HCEC 1CT (cell line): ENCODE results near the gene LYST.
"Not testable (repeated sequence)": the region's sequence is repeated elsewhere in the genome, so short reads cannot be mapped to it uniquely, and the experiment has no call there.

Experiments
- DNase-seq: peaks from one replicate; pipeline ENCODE4 v3.0.0-alpha.2; 2017

Gene LYST

DNA sequence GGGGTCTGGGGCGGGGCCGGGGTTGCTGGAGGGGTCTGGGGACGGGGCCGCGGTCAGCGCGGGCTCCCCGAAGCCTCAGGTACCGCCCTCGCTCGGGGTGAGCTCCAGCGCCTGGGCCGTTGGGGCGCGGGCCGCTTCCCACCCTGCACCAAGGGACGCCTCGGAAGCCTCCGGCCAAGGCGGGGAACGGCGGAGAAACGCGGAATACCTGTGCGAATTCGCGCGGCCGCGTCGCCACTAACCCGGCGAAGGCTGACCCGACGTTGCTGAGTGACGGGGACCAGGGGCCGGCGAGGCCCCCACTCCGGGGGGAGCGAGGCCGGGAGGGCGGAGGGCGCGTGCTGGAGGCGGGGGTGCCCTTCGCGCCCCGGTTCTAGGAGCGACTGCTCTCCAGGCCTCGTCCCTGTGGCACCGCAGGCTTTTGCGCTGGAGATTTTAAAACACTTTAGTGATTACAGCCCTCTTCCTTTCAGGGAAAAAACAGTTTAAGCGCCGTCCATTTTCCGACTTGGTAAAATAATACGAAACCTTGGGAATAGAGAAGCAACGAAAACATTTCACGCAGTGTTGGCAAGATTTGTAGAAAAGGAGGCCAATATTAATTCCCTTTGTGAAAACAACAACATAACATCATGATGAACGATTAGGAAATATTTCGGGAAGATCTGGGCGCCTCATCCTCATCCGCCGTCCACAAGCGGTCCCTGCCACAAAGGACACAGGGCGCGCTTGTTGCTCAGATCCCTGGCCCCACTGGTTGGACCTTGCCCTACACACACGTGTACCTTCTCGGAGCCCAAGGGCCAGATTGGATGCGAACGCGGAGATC is 216.2 kb downstream of the LYST start:
- DNase-seq: no peak

GRCh38 chr1:235649368-235650163 is 217.1 kb downstream of the LYST start, which contains the start of gene GNG4:
Gene GNG4 (minus strand): TSS chr1:235649784. CDS start chr1:235583838, 65,946 bp downstream.
- no peak for DNase-seq

DNA sequence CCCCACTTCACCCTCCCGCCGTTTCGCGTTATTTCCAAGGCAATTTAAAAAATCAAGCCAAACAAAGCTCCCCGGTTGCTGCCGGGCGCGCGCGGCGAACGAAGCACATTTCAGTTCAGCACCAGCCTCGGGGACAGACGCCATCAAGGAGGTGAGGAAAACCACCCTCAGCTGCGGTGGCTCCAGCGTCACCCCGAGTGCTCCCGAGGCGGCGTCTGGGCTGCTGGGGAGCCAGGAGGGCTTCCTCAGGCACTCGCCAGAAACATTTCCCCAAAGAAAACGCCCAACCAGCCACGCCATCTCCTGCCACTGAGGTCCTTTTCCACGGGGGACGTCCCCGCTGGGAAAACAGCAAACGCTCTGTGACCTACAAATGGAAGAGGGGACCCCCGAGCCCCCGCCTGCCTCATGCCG is 217.7 kb downstream of the LYST start:
- DNase-seq: peak; percentile 8

DNA sequence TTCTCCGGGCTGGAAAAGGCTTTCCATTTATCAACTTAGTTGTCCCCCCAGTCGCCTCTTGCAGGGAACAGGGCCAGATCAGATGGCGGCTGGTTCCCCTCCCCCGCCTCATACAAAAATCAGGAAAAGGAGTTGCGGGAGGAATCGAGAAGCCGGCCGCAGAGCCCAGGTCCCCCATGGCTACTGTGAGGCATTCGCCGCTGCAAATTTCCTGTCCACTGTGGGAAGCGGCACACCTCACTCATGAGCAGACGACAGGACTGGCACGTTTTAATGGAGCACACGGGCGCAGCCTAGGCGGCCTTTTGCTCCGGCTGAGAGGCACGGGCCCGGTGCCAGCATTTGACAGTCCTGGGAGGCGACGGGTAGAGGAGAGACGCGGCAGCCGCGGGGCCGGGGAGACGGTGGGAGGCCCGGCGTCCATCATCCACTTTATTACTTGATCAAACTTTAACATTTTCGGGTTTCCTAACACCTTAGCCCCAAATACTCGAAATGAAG is 218.2 kb downstream of the LYST start:
- DNase-seq: no peak

GRCh38 chr1:235647537-235647936 is 219.2 kb downstream of the LYST start:
- DNase-seq: not testable (repeated sequence)

DNA sequence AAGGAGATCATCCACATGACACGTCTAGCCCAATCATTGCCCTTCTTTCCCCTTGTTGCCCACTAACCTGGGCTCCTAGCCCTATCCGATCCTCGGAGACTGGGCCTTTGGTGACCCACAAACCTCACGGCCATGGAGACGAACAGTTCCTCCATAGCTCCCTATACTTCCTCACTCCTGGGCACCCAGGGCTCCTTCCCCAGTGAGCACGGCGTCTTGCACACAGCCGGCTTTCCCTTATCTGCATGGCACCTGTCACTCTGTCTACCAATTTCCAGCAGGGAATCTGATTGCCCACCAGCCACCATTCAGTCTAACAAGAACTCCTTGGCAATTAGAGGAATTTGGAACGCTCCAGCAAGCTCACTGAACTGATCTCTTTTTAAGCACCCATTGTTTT is 220.2 kb downstream of the LYST start:
- DNase-seq: no peak

DNA sequence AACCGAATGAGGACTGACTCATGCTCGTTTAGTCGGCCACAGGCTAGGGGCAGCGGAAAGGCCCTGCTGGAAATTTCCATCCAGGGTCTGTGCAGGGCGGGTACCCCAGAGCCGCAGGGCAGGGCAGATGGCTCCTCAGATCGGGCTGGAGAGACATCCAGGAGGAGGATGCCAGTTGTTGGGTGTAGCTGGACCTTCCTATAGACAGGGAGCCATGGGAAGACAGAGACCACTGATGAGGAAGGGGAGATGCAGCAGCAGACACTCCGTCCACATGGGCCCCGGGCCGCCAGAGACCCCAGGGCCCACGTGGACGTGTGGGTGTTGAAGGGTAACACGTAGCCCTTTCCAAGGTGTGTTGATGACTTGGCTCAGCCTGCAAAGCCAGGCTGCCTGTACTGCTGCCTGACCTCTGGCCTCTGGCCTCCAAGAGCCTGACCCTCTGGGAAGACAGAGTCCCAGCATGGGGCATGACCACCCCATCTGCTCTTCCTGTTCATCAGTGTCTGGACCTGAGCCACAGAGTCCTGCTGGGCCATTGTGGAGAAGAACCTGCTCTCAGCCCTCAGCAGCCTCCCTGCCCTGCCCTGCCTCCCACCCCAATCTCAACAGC is 221.9 kb downstream of the LYST start:
- no peak for DNase-seq

- no peak for DNase-seq
Measured at GRCh38 chr1:235643837-235644692, 222.6 kb downstream of the LYST start.

GRCh38 chr1:235642943-235643371 is 223.7 kb downstream of the LYST start:
- DNase-seq: no peak

DNA sequence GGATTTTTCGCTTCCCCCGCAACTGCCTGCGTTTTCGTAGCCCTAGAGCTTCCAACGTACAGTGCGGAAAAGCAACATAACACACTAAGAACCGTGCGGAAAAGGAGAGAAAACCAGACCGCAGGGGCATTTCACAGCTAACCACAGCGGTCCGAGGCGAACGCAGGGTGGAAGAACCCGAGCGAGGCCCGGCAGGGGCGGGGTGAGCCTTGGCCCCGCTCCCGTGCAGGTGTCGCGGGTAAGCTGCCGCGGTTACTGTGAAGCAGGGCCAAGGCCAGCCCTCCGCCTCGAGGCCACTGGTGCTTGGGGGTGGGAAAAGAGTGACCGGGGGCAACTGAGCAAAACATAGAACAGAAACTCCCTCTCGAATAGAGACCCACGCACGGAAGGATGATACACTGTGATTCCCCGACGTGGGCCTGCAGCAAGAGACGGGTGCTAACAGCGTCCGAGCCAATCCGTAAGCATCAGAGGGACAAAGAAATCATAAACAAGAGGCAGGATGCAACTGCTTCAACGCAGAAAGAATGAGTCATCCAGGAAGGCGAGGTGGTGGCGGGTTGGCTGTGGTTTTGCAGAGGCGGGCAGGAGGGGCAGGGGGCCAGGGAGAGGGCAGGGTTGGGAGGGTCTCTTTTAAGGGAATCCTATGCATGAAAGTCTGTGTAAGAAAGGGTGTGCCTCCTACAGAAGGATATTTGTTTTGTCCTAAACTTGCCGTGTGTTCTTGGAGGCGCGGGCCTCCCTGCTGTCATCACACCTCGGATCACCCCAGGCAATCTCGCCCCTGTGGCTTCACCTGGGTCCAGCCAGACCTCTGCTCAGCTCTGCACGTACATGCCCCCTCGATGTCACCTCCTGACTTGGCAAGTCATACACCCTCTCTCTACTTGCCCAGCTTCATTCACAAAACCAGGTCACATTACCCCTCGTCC is 224.4 kb downstream of the LYST start:
- DNase-seq: peak; percentile 14

DNA sequence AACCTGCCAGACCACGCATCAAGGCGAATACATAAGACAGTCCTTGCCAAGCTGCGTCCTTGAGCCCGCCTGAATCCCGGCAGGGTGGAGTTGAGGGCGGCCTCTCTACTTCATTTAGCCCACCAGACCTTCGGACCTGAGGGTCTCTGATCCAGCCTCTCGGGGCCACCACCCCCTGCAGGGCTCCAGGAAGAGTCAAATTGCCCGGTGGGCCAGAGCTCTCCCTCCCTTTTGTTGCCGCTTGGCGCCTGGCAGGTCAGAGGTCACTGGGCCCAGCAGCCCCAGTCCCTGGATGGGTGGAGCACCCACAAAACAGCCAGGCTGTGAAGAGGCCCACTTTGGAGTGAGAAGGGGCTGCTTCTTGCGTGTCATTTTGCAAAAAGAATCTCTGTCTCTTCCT is 226.1 kb downstream of the LYST start:
- no peak for DNase-seq

DNA sequence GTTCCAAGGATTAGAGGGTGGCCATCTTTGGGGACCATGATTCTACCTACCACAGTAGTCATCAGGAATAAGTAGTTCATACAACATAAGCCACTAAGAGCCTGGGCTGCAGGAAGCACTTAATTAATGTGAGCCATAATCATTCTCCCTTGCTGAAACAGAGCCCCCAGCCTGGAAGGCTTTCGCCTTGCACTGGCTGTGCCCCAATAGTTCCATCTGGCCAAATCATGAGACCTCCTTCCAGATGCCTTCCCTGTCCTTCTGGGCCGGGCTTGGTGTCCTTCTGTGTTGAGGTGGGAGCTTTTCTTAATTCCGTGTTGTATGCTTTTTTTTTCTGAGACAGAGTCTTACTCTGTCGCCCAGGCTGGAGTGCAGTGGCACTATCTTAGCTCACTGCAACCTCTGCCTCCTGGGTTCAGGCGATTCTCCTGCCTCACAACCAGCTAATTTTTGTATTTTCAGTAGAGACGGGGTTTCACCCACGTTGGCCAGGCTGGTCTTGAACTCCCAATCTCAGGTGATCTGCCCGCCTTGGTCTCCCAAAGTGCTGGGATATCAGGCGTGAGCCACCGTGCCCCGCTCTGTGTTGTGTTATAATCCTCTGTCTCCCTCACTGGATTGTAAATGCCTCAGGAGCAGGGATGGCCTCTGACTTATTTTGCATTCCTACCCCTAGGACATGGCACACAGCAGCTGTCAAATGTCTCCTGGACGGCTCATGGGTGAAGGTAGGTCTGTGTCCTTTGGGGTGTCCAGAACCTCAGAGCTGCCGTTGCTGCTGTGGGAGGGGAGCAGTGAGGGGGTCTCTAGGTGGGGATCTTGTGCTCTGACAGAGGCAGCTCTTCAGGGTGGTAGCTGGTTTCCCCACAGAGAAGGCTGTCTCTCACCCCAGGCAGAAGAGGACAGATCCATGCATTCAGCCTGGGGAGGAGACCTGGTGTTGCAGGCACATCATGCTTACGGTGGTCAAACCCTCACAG is 227.2 kb downstream of the LYST start:
- DNase-seq: no peak

DNA sequence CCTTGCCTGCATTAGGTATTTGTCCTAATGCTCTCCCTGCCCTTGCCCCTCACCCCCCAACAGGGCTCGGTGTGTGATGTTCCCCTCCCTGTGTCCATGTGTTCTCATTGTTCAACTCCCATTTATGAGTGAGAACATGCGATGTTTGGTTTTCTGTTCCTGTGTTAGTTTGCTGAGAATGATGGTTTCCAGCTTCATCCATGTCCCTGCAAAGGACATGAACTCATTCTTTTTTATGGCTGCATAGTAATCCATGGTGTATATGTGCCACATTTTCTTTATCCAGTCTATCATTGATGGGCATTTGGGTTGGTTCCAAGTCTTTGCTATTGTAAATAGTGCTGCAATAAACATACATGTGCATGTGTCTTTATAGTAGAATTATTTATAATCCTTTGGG is 228.1 kb downstream of the LYST start:
- DNase-seq: not testable (repeated sequence)

DNA sequence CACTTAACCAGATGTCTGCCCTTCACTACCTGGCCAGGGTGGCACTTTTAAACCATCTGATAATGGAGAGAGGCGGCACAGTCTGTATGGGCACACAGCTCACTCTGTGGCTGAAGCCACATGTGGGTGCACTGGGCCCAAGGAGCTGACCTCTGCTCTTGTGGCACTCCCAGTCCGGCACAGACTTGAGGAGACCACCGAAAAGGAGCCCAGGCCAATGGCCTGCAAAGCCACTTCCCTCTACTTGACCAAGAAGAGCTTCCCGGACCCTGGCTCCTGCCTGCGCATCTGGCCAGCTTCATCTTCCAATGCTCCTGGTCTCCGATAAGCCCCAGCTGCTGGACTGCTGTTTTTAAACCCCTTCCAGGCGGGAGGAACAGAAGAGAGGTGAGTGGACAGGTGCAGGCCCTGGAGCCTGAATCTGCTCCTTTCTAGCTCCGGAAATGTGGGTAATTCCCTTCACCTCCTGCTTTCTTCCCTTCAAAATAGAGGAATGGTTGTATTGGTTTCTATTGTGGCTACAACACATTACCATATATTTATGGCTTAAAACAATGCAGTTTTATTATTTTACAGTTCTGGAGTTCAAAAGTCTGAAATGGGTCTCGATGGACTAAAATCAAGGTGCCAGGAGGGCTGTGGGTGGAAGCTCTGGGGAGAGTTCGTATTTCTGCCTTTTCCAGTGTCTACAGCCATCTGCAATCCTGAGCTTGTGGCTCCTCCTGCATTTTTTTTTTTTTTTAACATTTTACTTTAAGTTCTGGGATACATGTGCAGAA is 228.8 kb downstream of the LYST start:
- no peak for DNase-seq

DNA sequence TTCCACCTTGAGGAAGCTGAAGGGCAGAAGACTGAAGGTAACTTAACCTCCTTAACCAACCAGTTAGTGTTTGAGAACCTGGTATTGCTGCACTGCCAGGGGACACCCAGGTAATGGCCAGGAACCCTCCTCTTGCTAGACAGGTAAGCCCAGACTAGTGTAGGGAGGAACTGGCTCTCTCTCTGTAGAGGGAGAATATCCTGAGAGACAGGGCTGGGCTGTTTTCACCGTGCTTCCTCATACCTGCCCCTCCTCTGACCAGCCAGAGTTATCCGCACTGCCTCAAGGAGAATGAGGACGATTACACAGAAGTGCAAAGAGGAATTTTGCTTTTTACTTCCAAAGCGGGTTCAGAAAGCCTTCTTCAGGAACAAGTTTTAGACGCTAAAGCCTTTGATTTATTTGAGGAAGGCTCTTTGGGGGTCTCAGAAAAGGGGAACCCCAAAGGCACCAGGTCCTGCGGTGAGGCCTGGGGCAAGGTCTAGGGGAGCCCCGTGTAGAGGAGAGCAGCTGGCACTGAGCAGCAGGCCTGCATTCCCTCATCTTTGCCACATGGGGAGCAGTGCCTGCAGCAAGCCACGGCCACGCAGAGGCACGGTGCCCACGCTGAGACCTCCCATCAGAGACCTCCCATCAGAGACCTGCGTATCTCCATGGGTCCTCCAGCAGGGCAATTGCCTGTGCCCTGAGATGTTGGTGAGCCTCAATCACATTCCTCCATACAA is 230.6 kb downstream of the LYST start:
- DNase-seq: no peak

DNA sequence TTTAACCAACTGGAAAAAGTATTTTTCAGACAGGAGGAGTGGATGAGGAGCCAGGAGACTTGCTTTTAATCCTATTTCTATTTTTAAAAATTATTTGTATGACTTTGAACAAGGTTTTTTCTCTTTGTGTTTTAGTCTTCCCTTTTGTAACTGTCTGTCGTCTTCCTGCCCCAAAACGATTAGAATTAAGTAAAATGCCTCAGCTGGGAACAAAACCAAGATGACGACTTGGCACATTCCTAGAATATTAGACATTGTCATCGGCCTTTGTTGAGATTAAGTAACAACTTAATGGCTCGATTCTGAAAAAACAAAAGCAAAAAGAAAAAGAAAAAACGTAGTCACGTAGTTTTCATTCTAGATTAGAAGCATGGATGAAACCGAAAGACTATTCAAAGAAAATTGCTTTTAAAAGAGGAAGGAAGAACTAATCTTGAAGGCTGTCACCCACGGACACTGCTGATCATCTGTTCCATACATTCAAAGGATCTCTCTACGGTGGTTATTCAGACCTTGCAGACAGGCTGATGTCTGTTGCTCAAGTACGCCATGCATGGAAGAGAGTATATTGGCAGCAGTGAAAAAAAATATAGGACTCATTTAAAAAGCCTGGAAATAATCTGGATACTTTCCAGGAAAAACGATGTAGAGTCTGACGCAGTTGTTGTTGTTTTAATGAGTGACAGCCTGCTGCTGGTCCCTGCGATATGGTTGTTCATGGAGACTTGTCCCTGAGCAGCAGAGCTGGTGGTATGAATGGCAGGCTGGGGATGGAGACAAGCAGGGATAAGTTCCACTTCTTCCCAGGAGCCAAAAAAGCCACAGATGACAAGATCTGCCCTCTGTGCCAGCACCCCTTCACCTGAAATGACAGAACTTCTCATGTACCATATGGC is 234.0 kb downstream of the LYST start:
- peak; percentile 59 for DNase-seq

DNA sequence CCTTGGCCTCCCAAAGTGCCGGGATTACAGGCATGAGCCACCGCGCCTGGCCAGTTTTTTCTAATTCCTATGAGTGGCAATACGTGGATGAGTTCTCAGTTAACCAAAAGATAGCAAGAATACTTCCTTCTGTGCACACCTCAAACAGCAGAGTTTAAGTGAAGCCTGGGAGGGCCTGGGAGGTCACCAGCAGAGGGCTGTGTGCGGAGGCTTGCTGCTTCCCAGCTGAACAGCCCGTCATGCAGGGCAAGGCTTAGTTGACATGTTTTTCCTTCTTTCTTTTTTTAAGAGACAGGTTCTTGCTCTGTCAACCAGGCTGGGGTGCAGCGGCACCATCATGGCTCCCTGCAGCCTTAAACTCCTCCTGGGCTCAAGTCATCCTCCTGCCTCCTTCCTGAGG is 234.9 kb downstream of the LYST start:
- no peak for DNase-seq
